Activated CD4-positive, alpha-beta T cell treated with anti-CD3 and anti-CD28 coated beads, Interleukin-2, amount 50 U/mL, for 24 hours (primary cell): ENCODE results near the gene WBP2.
A peak's percentile ranks its signal among the peaks of the same experiment; 100 is the strongest.

ENCODE experiments used
- DNase-seq, 2 donors: peaks; one replicate each; pipeline ENCODE4 v3.0.0-alpha.2; 2020; ENCODE audit warnings: low read depth in 1 of 2, low spot score in 1 of 2

WBP2 gene

GRCh38 chr17:75828741-75829140 is 26.4 kb downstream of the WBP2 start:
- DNase-seq: no peak

GRCh38 chr17:75828076-75828400 is 27.1 kb downstream of the WBP2 start:
- DNase-seq: no peak

DNA sequence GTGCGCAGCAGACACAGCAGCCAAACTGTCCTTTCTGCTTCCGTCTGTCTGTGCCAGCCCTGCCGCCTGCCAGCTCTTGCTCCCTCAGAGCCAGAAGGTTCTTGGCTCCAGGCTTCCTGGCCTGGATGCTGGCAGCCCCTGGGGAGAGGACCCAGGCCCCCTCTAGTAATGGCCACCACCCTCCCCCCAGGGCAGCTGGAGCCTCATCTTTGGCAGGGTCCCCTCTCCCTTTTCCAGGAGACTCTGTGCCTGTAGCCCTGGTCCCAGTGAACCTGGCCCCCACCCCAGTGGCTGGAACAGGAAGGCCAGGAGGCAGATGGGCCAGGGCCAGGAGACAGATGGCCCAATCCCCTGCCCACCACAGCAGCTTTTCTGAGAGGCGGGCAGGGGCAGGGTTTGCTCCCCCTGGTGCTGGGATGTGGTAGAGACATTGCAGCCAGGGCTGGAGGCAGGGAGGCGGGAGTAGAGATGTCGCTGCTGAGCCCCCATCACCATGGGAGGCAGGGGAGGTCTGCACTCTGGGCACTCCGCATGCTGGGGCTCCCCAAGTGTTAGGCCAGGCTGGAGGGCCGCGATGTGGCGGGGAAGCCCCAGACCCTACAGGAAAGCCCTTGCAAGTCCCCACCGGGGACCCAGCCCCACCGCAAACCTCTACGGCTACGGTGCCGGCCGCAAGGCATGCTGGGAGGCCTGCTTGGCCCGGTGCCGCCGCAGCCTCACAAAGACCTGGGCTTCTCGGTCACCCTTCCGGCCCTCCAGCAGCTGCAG is 27.6 kb downstream of the WBP2 start:
- DNase-seq: peak; percentile 39 to 49

DNA sequence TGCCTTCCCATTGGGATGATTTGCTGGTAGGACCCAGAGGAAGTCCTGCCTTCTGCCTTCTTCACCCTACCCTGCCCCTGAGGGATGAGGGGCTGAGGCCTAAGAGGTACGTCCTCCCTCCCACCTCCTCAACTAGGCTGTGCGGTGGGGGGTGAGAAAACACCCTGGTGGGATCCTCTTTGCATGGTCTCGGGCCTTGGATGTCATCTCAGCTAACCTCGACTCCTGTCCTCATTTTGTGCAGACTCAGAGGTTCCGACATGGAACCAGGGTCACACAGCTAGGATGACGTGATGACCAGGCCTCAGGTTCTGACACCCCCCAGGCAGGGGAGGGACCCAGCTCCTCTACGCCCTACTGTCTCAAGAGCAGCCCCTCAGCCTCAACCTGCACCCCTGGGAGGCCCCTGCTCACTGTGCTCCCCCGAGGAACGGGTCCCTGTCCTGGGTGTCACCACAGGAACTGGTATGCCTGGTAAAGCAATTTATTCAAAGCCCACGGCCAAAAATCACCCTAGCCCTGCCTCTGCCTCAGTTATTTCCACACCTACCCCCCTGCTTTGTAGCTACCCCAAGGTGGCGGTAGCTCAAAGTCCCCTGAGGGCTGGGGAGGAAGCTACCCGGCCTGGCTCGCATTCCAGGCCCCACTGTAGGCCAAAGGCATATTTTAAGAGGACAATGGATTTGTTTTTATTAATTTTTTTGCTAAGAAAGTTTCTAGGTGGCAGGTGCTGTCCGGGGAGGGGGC is 28.4 kb downstream of the WBP2 start:
- no peak for DNase-seq

- DNase-seq: no peak
Observed at GRCh38 chr17:75825748-75826370, 29.3 kb downstream of the WBP2 start.

DNA sequence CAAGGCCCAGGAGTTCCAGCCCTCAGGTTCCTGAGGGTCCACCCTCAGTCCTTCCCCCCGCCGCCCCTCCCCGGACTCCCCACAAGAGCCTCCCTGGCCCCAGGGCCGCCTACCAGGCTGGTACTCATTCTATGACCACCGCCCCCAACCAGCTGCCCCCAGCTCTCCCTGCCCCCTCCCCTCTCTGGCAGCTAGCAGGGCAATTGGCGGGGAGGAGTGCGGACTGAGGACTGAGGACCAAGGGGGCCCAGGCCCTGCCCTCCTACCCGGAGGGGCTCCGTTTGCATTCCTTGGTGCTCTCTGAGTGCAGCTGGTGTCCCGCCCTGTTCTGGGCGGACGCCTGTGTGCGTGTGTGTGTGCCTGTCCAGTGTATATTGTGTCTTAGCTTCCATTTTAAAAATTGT is 30.0 kb downstream of the WBP2 start:
- DNase-seq: no peak

DNA sequence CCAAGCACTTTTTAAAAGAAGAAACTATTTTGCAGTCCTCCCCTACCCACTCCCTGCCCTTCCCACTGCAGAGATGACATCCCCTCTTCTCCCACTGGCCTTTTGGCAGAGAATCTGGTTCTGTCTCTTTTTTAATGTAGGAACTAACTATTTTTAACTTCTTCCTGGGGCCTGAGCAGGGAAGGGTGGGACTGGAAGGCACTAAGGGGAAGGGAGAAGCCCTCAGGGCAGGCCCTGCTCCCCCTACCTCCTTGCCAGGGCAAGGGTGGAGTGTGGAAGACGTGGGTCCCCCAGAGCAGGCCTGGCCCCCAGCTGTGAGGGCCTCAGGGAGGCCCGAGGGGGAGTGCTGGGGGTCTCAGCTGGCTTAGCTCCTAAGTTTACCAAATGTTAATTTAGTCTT is 30.5 kb downstream of the WBP2 start:
- DNase-seq: no peak

GRCh38 chr17:75824050-75824552 is 31.0 kb downstream of the WBP2 start:
- no peak for DNase-seq

DNA sequence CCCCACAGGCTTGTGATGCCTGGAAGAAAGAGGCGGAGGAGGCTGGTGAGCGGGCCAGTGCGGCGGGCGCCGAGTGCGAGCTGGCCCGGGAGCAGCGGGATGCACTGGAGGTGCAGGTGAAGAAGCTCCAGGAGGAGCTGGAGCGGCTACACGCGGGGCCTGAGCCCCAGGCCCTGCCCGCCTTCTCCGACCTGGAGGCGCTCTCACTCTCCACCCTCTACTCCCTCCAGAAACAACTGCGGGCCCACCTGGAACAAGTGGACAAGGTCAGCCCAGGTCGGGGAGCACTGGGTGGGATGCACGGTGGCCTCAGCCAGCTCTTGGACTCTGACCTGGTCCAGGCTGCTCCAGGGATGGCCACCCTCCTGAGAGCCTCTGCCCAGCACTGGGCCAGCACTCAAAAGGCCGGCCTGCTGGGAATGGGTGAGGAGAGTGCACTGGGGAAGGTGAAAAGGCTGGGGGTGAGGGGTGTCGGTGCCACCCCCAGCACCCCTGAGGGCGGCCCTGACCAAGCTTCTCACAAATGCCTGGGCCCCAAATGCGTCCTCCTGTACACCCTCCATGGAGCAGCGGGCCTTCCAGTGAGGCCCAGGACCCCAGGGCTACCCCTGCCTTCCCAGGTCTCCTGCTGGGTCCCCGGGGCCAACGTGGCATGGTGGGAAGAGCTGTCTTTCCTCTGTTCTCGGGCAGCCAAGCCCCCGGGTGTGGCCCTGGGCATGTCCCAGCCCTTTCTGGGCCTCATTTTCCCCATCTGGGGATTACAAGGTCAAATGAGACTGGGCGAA is 31.7 kb downstream of the WBP2 start:
- DNase-seq: no peak

DNA sequence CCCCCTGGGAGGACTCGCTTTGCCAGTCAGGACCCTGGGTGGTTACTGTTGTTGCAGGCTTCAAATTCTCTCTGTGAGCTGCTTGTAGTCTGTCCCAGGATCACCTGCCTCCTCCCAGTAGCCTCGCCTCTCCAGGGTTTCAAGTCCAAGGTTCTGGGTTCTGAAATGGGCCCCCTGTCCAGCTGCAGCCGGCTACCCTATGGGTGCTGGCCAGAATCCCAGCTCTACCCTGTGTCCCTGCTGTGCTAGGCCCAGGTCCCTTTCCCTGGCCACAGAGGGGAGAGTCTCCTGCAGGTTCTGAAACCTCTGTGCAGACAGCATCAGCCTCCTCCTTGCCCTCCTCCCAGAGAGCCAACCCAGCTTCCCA is 32.4 kb downstream of the WBP2 start:
- DNase-seq: no peak

GRCh38 chr17:75822119-75822799 is 32.9 kb downstream of the WBP2 start:
- DNase-seq: no peak

GRCh38 chr17:75821552-75821951 is 33.6 kb downstream of the WBP2 start:
- no peak for DNase-seq

- no peak for DNase-seq
Observed at GRCh38 chr17:75820094-75821080, 34.7 kb downstream of the WBP2 start.

- DNase-seq: no peak
Observed at GRCh38 chr17:75819678-75820077, 35.5 kb downstream of the WBP2 start.

GRCh38 chr17:75819116-75819515 is 36.0 kb downstream of the WBP2 start:
- DNase-seq: no peak

GRCh38 chr17:75818326-75818885 is 36.7 kb downstream of the WBP2 start:
- DNase-seq: no peak

- DNase-seq: no peak
Observed at GRCh38 chr17:75817571-75817970, 37.6 kb downstream of the WBP2 start.

DNA sequence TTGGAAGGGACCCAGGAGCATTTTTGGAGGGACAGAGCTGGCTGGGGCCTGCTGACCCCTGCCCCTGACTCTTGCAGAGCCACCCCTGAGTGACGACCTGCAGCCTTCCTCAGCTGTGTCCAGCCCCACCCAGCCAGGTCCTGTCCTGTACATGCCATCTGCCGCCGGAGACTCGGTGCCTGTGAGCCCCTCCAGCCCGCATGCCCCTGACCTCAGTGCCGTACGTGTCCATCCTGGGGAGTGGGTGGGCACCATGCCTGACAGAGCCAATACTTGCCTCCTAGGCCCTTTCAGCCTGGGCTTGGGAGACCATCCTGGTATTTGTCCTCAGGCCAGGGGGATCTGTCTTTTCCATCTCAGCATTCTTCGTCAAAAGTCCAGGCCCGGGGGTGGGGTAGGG is 38.4 kb downstream of the WBP2 start:
- DNase-seq: no peak

GRCh38 chr17:75815399-75815798 is 39.7 kb downstream of the WBP2 start:
- no peak for DNase-seq
